HG03558 (cell line): Measurements from ENCODE around the gene BCL2L1.
"Not testable (repeated sequence)": the region's sequence is repeated elsewhere in the genome, so short reads cannot be mapped to it uniquely, and the experiment has no call there.

Experiments used
- ATAC-seq: cut with Tn5 transposase; IDR thresholded peaks from one replicate; pipeline ENCODE4 v1.9.1; 2021; ENCODE audit warnings: moderate number of reproducible peaks; ENCODE audit not compliant: unreplicated experiment; ENCODE audit errors: extremely low read depth

BCL2L1 gene

DNA sequence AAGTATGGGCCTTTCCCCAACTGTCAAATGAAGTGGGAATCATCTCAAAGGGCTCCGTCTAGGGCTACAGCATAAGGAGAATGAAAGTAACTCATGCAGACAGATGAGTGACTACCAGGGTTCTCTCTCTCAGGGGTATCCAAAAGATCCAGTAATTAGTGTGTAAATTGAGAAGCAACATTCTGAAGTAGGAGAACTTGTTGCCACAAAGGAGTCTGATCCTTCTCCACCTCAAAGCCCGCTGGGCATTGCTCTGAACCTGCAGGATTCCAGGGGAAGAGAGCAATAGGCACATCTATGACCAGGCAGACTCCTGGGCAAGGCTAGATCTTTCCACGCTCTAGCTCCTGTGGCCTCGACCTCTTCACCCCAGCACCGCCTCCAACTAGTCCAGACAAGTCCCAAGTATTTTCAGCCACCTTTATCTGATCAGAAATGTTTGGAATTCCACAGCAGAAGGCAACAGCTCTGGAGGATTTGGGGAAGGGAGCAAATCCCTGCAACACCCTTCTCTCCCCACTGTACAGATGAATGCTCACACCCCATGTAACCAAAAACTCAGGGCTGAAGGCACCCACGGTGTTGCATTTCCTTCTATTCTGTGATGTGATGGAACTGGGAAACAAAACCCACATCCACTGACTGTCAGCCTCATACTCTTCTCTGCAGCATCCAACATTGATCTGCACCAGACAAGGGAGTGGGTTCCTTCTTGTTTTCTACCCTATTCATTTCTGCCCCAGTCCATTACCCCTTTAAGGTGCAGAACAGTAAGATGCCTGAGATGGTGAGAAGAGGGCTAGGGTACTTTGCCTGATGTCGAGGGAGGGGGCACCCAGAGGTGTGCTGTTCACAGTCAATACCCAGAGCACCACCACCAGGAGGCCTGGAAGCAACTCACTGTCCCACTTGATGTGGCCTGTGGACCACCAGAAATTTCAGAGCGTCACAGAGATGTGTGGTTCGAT lies 44.0 kb downstream of the BCL2L1 start:
- no peak for ATAC-seq

DNA sequence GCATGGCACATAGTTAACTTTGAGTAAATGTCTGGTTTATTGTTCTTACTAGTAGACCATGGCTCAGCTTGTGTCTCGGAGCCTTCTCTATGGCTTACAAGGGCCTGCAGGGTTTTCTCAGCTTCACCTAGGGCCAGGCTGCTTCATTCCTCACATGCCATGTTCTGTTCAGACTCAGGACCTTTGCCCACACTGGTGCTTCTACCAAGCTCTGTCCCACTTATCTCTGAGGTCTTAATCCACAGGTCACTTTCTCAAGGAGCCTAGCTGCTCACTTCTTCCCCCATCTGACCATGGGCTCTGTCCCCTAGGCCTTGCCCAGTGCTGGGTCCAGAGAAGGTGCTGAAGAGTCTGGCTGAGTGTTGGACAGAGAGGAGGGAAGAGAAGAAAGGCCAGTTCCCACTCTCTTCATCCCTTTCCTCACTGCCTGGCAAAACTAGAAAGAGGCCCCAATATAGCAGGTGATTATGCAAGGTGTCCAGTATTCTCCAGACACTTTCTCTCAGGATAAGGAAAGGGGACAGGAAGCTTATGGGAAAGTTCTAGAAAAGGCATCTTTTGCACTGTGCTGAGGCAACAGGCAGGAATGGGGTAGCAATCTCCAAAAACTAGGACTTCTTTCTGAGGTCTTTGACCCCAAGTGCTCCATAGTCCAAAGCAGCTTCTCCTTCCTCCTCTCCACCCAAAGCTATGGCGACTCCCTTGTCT lies 45.0 kb downstream of the BCL2L1 start:
- ATAC-seq: no peak

DNA sequence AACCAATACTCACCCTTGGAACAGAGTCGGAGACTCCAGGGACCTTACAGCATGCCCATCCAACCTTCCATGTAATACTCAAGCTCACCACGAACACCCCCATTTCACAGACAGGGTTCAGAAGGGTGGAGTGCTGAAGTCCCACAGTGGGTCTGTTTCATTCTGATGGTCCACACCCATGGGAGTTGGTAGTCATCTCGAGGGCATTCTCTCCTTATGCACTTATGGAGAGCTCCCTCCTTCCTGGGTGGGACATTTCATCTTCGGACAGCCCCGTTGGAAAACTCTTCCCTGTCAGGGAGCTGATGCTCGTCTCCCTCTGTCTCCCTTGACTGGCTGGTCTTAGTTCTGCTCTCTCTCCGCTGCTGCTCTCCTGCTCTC lies 46.1 kb downstream of the BCL2L1 start:
- no peak for ATAC-seq

DNA sequence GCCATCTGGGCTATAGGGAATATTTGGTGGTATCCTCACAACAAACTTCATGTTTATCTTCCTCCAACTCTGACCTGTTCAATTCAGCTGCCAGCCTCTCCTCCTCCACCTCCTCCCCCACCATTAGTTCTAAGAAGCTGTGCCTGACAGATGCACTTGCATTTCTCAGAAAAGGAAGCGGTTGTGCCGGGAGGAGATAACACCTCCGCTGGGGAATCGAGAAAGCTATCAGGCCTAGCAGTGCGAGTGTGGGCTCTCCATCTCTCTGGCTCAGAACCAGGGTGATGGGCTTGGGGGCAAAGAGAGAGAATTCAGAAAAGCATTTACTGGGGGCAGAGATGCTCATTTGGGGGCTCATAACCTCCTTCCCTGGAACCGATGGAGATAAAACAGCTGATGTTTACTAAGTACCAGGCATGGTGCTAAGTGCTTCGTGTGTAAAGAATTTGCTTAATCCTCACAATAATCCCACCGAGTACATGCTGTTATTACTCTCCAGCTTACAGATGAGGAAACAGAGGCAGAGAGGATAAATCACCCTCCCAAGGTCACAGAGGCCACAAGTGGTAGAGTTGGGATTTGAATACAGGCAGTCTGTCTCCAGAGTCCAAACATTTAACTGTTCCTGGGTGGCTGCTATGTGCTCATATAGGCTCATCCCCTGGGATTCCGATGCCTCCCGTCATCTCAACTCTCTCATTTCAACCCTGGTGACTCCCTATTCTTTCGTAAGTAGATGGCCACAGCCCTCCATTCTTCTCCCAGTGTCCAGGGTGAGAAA lies 46.6 kb downstream of the BCL2L1 start:
- no peak for ATAC-seq

DNA sequence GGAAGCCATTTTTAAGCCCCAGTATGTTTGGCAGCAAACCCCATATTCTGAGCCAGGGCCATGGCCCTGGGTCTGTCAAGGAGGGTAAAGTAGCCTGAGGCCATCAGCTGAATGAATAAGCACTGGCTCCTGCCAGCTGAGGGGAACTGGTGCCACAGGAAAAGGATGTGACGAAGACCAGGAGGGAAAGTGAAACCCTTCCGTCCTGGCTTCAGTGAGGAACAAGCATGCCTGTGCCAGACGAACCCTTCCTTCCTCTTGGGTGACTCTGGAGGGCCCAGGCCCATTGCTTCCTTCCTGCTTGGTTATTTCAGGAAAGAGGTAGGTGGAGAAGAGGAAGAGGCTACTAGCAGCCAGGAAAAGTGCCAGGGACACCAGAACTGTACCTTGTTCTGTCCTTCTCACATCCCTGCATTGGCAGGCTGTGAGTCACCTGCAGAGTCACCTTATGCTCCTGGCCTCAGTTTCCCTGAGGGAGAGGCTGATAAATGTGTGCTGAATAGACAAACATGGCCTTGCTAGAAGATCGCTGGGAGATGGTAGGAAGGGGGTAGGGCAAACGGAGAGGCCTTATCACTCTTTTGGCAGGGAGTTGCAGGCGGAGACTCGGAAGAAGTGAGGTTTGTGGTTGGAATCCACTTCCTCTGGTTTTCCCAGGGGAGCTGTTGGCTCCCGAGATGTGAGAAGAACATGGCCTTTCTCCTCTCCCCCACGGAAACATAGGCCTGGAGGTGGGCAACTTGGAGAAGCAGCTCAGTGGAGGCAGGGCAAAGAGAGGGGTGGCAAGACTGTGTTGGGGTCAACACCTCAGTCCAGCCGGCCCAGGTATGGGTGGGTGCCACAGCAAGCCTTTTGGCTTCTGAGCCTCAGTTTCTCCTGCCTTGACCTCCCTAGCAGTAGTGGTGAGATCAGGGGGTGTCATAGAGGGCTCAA lies 47.5 kb downstream of the BCL2L1 start:
- peak; percentile 60 for ATAC-seq

DNA sequence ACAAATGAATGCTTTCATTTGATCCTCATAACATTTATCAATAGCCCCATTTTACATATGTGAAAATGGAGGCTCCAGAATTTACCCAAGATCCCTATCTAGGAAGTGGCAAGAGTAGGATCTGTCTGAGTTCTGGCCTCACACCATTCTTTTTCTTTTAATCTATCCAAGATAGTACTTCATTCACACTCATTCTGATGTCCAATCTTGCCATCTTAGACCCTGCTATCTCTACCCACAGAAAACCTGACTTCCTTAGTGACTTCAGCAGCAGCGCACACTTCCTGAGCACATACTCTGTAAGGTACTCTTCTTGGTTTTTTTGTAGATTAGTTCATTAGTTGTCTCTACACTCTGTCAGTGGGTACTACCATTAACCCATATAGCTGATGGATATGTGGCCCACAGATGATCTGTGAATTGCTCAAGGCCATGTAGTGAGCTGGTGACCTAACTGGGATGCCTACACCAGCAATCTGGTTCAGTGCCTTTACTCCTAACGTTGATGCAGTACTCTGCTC lies 48.7 kb downstream of the BCL2L1 start:
- ATAC-seq: no peak

DNA sequence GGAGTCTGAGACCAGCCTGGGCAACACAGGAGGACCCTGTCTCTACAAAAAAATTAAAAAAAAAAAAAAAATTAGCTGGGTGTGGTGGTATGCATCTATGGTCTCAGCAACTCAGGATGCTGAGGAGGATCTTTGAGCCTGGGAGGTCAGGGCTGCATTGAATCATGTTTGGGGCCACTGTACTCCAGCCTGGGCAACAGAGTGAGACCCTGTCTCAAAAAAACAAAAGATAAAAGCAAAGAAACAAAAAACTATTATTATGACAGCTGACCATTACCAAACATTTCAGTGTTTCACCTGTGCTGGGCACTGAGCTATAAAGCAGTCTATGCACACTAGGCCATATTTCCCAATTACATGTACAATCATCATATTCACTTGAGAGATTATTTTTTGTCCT lies 49.2 kb downstream of the BCL2L1 start:
- ATAC-seq: no peak

DNA sequence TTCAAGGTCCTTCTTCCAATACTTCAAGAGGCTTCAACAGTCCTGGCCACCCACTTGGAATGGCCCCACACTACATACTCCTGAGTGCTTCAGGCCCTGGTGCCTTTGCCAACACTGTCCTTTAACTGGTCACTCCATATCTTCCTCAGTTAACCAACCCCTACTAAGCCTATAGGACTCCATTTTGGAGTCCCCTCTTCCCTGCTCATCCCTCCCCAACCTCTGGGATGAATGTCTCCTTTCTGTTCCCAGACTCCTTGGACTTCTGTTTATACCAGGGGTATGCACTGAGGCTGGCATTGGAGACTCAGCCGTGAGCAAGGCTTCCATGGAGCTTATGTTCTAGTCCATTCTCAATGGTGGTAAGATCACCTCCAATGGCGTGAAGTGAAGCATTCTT lies 51.3 kb downstream of the BCL2L1 start:
- no peak for ATAC-seq

DNA sequence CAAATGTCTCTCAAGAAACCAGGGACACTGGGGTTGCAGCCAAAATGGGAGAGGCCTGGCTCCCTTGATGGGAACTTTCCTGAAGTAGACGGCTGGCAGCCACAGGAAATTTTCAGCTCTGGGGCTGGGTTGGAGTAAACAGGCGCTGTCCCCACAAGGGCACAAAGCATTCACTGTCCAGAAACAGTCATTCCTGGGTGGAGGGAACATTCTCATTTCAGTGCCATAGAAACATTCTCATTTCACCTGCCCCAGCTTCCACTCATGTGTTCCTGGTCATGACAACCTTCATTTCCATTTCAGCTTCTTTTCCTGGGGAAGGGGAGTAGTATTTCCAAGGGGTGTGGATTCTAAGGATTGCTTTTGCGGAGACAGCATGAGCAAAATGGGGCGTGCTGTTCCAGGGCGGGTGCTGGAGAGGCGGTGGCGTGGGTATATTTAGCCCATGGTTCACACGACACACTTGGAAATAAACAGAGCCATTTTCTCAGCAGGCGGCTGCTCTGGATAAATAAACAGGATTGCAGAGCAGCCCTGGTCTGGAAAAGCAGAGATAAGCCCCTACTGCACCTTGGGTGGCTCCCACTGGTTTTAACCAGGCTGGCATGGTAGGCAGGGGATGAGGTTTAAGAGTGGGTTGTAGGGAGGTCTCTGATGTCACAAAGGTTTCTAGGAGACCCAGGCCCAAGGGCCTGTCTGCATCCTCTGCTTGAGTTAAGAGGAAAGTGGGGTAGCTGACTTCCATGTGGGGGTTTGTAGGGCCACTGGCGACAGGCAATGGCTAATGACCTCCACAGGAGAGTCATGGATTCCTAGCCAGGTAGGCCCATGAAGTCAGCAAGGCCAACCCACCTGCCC lies 52.1 kb downstream of the BCL2L1 start:
- no peak for ATAC-seq

DNA sequence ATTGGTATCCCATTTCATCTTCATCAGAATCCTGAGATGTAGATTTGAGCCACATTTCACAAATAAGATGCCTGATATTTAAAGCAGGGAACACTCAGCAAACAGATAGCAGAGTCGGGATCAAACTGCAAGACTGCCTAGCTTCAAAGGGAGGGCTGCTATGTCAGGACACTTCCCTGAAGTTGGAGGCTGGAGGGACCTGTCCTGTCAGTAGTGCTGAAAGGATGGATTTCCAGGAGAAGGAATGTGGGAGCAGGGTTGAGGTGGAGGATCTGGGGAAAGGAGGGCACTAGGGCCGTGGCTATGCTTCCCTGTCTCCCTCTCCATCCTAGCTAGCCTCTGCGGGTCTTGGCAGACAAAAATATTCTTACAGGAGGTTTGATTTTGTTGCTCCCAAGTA lies 52.8 kb downstream of the BCL2L1 start:
- ATAC-seq: no peak

DNA sequence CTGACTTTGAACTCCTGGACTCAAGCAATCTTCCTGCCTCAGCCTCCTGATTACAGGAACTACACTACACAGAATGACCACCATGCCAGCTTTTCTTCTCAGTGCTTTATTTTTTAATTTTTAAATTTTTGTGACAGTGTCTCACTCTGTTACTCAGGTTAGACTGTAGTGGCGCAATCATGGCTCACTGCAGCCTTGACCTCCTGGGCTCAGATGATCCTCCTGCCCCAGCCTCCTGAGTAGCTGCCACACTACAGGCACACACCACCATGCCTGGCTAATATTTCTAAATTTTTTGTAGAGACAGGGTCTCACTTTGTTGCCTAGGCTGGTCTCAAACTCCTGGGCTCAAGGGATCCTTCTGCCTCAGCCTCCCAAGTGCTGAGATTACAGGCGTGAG lies 53.7 kb downstream of the BCL2L1 start:
- not testable (repeated sequence) for ATAC-seq

DNA sequence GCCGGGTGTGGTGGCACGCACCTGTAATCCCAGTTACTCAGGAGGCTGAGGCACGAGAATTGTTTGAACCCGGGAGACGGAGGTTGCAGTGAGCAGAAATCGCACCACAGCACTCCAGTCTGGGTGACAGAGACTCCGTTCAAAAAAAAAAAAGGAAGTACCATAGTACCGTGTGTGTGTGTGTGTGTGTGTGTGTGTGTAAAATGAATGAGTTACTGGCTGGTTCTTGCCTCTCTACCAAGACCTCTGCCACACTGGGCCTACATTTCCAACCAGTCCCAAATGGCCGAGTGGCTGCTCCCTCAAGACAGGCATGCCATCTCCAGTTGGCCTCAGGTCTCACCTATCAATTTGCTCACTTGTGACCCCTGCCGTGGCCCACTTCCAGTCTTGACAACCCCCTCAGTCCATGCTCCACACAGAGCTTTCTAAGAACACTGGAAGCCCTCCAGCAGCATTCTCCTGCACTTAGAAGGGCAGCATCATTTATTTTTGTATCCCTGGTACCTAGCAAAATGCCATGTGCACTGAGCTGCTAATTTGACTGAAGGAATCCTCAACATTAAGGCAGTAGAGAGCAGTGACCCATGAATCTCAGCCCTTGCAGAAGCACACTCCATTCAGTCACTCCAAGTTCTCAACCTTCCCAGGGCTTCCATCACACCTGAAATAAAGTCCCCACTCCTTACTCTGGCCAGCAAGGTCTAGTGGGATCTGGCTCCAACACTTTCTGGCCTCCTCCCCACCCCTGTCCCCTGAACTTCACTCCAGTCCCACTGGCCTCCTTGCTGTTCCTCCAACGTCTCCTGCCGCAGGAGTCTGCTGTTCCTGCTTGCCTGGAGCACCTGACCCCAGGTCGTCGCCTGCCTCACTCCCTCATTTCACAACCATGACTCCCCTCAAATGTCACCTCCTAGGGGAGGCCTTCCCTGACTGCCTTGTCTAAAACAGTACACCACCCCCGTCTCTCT lies 55.1 kb downstream of the BCL2L1 start:
- no peak for ATAC-seq

DNA sequence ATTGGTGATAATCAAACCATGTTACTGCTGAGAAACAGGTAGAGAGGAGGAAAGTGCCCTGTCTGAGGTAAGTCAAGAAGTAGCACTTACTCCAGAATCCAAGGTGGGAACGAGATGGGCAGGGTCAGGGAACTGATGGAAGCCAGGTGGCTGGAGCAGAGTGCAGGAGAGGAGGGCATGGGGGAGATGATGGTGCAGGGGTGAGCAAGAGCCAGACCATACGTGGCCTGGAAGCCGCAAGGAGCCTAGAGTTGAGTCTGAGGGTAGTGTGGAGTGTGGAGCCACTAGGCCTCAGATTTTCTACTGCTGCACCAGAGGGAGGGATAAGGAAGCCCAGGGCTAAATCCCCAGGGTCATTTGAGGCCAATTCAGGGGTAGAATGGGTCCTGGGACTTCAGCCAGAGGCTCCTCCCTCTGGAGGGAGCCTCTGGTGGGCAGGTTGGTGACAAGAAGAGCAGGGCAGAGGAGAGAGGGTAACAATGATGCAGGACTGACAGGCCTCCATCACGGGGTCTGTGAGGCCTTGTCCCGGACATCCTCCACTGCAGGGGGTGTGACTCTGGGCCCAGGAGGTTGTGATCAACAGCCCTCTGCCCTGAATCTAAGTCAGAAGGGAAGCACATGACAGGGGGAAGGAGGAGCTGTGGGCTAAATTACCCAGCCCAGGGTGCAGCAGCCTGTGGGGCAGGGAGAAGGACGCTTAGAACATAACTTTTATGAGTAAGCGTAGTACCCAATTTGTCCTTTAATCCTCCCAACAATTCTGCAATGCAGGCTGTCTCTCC lies 56.2 kb downstream of the BCL2L1 start:
- ATAC-seq: no peak

DNA sequence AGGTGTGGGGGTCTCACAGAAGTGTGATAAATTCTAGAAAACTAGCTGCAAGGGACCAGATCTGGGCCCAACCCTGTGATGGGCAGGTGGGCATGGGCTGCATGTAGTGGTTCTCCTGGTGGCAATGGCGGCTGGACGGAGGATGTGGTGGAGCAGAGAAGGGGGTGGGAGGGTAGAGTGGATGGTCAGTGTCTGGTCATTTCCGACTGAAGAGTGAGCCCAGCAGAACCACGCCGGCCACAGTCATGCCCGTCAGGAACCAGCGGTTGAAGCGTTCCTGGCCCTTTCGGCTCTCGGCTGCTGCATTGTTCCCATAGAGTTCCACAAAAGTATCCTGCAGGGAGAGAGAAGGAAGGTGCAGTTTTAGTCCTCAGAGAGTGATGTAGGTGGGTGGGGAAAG lies 56.9 kb downstream of the BCL2L1 start:
- no peak for ATAC-seq

DNA sequence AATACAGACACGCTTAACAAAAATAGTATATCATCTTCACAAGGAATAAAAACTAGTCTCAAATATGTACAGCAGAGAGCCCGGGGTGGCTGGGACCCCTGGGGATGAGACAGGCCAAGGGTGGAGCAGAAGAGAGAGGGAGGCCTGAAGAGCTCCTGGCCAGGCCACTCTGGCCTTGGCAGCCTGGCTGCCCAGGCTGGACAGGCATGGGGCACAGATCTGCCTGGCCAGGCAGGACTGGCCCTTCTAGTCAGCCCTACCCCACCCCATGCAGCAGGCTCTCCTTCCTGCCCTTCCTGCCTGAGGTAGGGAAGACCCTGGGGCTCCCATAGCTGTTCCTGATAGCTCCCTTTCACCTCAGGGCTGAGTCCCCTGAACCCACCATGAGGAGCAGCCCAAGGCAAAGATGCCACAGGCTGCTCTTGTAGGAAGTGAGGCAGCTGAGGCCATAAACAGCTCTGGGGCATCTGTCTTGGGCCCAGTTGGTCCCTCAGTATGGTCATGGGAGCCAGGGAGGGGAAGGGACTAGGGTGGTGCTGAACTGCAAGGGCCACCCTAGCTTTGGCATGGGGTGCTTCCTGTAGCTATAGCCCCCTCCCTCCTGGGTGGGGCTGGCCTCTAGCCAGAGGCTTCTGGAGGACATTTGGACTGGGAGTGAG lies 57.8 kb downstream of the BCL2L1 start:
- ATAC-seq: no peak
